Urothelium cell line (cell line): ENCODE measurements around the gene PLXNA3.
A peak's percentile ranks its signal among the peaks of the same experiment; 100 is the strongest.

Experiments
- DNase-seq: peaks from one replicate; pipeline ENCODE4 v3.0.0; 2011; ENCODE audit warnings: low spot score, mixed read lengths
- FAIRE-seq: peaks from 2 replicates; lab custom pipeline; 2011; peaks lifted over from hg19 to GRCh38; lab: Jason Lieb, UNC

The PLXNA3 gene

GRCh38 chrX:154434394-154435168, 23.5 kb upstream of the PLXNA3 start:
- FAIRE-seq, result no peak
- no peak for DNase-seq

DNA sequence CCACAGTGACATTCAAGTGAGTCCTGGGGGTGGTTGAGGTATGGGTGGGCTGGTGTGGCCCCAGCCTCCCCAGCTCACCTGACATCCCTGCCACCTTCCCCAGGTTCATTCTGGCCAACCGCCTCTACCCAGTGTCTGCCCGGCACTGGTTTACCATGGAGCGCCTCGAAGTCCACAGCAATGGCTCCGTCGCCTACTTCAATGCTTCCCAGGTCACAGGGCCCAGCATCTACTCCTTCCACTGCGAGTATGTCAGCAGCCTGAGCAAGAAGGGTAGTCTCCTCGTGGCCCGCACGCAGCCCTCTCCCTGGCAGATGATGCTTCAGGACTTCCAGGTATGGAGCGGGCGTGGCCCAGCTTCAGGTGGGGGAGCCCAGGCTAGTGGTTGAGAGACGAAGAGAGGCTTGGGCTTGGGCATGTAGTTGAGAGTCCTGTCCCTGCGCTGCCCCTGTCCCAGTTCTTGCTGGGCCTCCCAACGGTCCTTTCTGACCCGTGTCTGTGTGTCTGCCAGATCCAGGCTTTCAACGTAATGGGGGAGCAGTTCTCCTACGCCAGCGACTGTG, 22.8 kb upstream of the PLXNA3 start:
- DNase-seq, result no peak
- no peak for FAIRE-seq

DNA sequence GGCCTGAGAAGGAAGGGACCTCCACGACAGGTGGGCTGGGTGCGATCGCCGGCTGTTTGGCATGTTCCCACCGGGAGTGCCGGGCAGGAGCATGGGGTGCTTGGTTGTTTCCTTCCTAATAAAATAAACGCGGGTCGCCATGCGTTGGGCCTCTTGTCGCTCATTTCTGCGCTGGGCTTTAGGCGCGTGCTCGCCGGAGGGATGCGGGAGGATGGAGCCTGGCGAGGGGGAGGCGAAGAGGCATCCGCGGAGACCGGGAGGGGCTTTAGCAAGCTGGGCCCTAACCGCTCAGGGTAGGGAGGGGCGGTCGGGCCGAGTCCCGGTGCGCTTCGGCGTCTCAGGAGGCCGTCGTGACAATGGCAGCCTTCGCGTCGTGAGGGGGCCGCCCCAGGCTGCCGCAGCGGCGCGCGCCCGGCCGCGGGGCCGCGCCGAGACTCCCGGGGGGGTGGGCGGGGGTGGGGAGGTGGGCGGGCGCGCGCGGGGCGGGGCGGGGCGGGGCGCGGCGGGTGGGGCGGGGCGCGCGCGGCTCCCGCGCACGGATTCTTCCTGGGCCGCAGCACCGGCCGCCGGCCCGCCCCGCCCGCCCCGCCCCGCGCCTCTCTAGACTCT, 21.6 kb upstream of the PLXNA3 start:
- FAIRE-seq (no peak), DNase-seq (peak; percentile 71)

GRCh38 chrX:154436983-154437752, 20.9 kb upstream of the PLXNA3 start, which contains the start of gene GDI1:
Gene GDI1 (plus strand): TSS chrX:154437154. CDS start chrX:154437255, 101 bp downstream.
- DNase-seq (peak; percentile 64), FAIRE-seq (no peak)

DNA sequence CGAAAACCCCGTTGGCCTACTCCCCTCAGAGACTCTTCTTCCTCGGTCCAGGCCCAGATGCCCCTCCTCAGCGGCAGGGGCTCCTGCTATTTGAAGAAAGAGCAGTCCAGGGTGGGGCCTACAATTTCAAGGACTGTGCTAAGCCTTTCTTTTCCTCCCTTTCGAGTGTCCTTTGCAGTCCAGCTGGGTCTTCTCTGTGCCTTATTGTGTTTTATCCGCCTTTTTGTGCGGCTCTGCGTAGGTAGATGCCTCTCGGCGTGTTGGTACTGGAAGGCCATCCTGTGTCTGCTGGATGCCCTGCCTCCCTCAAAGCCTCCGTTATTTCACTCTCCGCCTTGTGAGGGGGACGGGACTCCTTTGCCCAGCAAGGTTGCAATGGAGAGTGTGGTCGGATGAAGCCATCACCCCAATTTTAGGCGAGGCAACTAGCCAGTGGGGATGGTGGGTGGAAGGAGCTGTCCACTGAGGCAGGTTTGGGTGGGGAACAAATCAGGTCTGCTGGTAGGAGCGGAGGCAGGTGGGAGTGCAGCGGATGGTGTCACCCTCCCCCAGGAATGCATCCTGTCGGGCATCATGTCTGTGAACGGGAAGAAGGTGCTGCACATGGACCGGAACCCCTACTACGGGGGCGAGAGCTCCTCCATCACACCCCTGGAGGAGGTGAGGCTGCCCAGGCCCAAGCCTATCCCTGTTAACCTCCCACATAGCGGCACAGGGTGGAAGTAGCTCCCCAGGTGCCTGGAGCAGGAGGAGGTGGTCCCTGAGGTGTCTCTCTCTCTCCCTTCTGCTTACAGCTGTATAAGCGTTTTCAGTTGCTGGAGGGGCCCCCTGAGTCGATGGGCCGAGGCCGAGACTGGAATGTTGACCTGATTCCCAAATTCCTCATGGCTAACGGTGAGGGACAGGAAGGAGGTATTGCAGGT, 19.8 kb upstream of the PLXNA3 start:
- FAIRE-seq (no peak), DNase-seq (no peak)

DNA sequence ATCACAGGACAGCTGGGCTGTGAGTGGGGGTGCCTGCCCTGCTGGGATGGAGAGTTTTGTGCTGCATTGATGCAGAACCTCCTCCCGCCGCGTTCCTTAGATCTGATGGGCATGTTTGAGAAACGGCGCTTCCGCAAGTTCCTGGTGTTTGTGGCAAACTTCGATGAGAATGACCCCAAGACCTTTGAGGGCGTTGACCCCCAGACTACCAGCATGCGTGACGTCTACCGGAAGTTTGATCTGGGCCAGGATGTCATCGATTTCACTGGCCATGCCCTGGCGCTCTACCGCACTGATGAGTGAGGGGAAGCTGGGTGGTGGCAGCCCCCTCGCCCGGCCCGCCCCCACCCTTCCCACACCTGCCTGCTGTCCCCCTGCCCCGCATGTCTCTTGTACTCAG, 18.2 kb upstream of the PLXNA3 start:
- DNase-seq (no peak), FAIRE-seq (no peak)

GRCh38 chrX:154440623-154441357, 17.3 kb upstream of the PLXNA3 start:
- FAIRE-seq (no peak), DNase-seq (no peak)

- DNase-seq (no peak), FAIRE-seq (no peak)
Measured at GRCh38 chrX:154441564-154441963, 16.5 kb upstream of the PLXNA3 start.

GRCh38 chrX:154441984-154442707, 15.9 kb upstream of the PLXNA3 start:
- no peak for FAIRE-seq
- DNase-seq, result no peak

- no peak for FAIRE-seq
- no peak for DNase-seq
Measured at GRCh38 chrX:154443479-154443910, 14.6 kb upstream of the PLXNA3 start.

DNA sequence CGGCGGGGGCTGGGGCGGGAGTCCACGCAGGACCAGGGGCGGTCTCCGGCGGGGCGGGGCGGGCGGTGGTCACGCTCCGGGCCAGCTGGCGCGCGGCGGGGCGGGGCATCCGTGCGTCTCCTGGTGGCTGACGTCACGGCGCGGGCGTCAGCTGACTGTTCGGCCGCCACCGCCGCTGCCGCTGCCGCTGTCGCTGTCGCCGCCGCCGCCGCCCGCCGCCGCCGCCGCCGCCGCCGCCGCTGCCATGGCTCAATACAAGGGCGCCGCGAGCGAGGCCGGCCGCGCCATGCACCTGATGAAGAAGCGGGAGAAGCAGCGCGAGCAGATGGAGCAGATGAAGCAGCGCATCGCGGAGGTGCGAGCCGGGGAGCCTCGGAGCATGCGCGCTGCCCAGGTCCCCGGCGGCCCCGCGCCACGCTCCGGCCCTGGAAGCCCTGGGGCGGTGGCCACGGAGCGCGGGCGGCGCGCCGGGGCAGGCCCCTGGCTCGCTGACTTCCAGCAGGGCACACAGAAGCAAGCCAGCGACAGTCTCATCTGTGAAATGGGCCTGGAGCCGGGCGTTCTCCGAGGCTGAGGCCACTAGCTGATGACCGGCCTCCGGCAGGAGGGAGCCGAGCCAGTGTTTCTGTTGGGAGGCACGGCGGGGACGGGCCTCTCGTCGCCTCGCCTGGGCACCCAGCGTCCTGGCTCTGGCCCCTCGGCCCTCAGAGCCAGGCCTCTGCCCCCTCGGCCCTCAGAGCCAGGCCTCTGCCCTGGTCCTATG, 13.9 kb upstream of the PLXNA3 start, which contains the start of gene FAM50A:
Gene FAM50A (plus strand): TSS at position 150 of the 763 bp plus-strand sequence. CDS start 95 bp downstream, at position 245.
- DNase-seq, result peak; percentile 88
- FAIRE-seq, result no peak

GRCh38 chrX:154444755-154445246, 13.3 kb upstream of the PLXNA3 start:
- FAIRE-seq (no peak), DNase-seq (no peak)

DNA sequence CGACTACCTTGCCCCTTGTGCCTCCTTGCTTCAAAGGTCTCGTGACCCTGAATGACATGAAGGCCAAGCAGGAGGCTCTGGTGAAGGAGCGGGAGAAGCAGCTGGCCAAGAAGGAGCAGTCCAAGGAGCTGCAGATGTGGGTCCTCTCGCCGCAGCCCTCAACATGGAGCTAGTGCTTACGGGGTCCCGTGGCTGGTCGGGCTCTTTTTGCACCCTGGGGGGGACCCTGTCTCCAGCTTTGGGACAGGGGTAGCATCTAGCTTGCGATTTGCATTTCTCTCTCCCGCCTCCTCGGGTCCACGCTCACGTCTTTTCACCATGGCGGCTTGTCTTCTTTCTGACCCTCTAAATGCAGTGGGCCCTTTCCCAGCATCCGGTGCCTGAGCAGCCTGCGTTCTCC, 12.3 kb upstream of the PLXNA3 start:
- DNase-seq (no peak), FAIRE-seq (no peak)

DNA sequence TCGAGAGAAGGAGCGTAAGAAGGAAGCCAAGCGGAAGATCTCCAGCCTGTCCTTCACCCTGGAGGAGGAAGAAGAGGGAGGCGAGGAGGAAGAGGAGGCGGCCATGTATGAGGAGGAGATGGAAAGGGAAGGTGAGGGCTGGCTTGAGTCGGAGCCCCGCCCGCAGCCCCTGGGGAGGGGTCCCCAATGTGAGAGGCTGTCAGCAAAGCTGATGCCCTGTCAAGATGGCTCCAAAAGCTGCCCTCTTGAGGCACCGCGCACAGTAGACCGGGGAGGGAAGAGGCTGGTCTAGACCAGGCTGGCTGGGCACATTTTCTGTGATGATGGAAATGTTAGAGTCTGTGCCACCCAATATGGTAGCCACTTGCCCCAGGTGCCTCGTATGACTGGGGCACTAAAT, 11.7 kb upstream of the PLXNA3 start:
- no peak for DNase-seq
- no peak for FAIRE-seq

DNA sequence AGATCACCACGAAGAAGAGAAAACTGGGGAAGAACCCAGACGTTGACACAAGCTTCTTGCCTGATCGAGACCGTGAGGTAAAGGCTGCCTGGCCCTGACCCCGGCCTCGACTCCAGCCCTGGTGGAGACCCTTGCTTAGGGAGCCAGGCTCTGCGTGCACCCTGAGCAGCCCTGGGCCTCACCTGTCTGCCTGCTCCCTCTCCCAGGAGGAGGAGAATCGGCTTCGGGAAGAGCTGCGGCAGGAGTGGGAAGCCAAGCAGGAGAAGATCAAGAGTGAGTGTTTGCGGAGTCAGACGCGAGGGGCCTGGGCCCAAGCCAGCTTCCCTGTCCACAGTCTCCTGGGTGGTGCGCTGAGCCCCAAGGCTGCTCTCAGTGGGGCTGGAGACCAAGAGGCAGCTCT, 9.6 kb upstream of the PLXNA3 start:
- no peak for DNase-seq
- no peak for FAIRE-seq

GRCh38 chrX:154449618-154450017, 8.5 kb upstream of the PLXNA3 start:
- DNase-seq (no peak), FAIRE-seq (no peak)

- DNase-seq (no peak), FAIRE-seq (no peak)
Measured at GRCh38 chrX:154450312-154450711, 7.8 kb upstream of the PLXNA3 start.

DNA sequence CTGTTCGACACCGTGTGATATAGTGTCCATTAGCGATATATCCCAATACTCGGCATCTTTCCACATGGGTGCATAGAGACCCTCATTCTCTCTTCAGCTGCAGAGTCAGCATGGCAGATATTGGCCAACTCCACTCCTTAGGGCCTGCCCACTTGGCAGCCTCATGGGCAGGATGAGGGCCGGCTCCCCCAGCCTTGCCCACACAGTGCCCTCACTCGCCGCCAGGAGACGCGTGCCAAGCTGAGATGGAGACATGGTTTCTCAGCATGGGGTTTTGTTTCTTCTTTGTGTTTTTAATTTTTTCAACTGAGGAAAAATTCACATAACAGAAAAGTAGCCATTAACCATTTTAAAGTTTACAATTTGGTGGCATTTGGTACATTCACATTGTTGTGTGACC, 5.3 kb upstream of the PLXNA3 start:
- FAIRE-seq (no peak), DNase-seq (no peak)
